Neural progenitor cell (in vitro differentiated cells): ENCODE measurements around the gene OR51E2.

Experiments used
- EZH2phosphoT487 ChIP-seq: fragments of 200-600 bp; sonication (generic); IDR thresholded peaks from 2 replicates; pipeline ENCODE4 v1.6.1; 2017; ENCODE audit warnings: antibody characterized with exemption
- TF ChIP-seq, protein P1 (sequence below): fragments of 200-600 bp; sonication (generic); IDR thresholded peaks from 2 replicates; pipeline ENCODE4 v1.5.1; 2017; ENCODE audit warnings: antibody characterized with exemption, mild to moderate bottlenecking

DNA sequence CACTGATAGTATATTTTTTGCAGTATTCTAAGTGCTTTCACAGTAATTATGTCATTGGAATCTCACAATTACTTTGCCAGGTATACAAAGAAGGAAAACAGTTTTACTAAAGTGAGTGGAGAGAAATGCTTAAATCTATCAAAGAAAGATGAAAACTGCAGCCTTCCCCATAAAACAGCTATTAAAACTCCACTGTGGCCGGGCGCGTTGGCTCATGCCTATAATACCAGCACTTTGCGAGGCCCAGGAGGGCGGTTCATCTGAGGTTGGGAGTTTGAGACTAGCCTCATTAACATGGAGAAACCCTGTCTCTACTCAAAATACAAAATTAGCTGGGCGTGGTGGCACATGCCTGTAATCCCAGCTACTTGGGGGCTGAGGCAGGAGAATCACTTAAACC lies 34.8 kb downstream of the OR51E2 start:
- TF ChIP-seq, protein P1, sequence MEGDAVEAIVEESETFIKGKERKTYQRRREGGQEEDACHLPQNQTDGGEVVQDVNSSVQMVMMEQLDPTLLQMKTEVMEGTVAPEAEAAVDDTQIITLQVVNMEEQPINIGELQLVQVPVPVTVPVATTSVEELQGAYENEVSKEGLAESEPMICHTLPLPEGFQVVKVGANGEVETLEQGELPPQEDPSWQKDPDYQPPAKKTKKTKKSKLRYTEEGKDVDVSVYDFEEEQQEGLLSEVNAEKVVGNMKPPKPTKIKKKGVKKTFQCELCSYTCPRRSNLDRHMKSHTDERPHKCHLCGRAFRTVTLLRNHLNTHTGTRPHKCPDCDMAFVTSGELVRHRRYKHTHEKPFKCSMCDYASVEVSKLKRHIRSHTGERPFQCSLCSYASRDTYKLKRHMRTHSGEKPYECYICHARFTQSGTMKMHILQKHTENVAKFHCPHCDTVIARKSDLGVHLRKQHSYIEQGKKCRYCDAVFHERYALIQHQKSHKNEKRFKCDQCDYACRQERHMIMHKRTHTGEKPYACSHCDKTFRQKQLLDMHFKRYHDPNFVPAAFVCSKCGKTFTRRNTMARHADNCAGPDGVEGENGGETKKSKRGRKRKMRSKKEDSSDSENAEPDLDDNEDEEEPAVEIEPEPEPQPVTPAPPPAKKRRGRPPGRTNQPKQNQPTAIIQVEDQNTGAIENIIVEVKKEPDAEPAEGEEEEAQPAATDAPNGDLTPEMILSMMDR = no peak
- TF ChIP-seq EZH2phosphoT487 = no peak
